Measurements from ENCODE around the gene NPIPB6. TPM values are rescaled to one million over a fixed set of nuclear protein-coding genes. Genes with fewer than 3 reads are reported as not detected.
"Not testable (repeated sequence)": the region's sequence is repeated elsewhere in the genome, so short reads cannot be mapped to it uniquely, and the experiment has no call there.

NPIPB6 gene
- total RNA-seq, 2 experiments from 2014 or later: 1.1 to 1.4 TPM

- H3K9me3 Mint-ChIP-seq; H3K27me3 Mint-ChIP-seq; H3K27ac Mint-ChIP-seq; DNase-seq; H3K4me1 Mint-ChIP-seq; H3K36me3 Mint-ChIP-seq (ENCODE audit: low read depth); POLR2A ChIA-PET; CTCF ChIA-PET; H3K4me3 Mint-ChIP-seq: not testable (repeated sequence)
Observed at GRCh38 chr16:28336940-28337710, 26.2 kb downstream of the NPIPB6 start.

GRCh38 chr16:28335678-28336077 lies 27.6 kb downstream of the NPIPB6 start:
- DNase-seq; H3K4me1 Mint-ChIP-seq; H3K4me3 Mint-ChIP-seq; CTCF ChIA-PET; H3K36me3 Mint-ChIP-seq (ENCODE audit: low read depth); H3K27me3 Mint-ChIP-seq; POLR2A ChIA-PET; H3K27ac Mint-ChIP-seq; H3K9me3 Mint-ChIP-seq: not testable (repeated sequence)

- CTCF ChIA-PET; H3K4me1 Mint-ChIP-seq; POLR2A ChIA-PET; H3K4me3 Mint-ChIP-seq; DNase-seq; H3K9me3 Mint-ChIP-seq; H3K27ac Mint-ChIP-seq; H3K27me3 Mint-ChIP-seq; H3K36me3 Mint-ChIP-seq (ENCODE audit: low read depth): not testable (repeated sequence)
Observed at GRCh38 chr16:28332632-28333031, 30.7 kb downstream of the NPIPB6 start.

DNA sequence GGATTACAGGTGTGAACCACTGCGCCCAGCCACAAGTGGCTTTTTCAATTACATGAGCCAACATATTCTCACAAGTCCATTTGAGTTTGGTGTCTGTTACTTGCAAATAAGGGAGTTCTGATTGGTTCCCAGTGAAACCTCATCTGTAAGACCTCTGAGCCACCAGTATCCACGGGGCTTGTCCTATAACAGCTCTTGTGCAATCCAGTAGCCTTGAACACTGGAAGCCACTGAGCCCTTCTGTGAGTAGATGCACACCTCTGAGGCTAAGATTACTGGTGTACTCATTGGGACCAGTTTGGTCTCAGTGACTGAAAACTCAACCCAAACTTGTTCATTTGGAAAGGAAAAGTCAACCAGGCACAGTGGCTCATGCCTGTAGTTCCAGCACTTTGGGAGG lies 32.3 kb downstream of the NPIPB6 start:
- H3K4me3 Mint-ChIP-seq; H3K36me3 Mint-ChIP-seq (ENCODE audit: low read depth); DNase-seq; CTCF ChIA-PET; POLR2A ChIA-PET; H3K27ac Mint-ChIP-seq; H3K4me1 Mint-ChIP-seq; H3K27me3 Mint-ChIP-seq; H3K9me3 Mint-ChIP-seq: not testable (repeated sequence)

GRCh38 chr16:28330232-28330631 lies 33.1 kb downstream of the NPIPB6 start:
- POLR2A ChIA-PET; H3K27me3 Mint-ChIP-seq; H3K9me3 Mint-ChIP-seq; H3K4me3 Mint-ChIP-seq; H3K4me1 Mint-ChIP-seq; H3K36me3 Mint-ChIP-seq (ENCODE audit: low read depth); H3K27ac Mint-ChIP-seq; CTCF ChIA-PET; DNase-seq: not testable (repeated sequence)

GRCh38 chr16:28326881-28327610 lies 36.3 kb downstream of the NPIPB6 start:
- Mint-ChIP-seq H3K4me1 (peaks cover 5% of the 10 kb centered on the region), H3K4me3 (no peak overlapping the region), H3K27me3 (no peaks in the 10 kb centered on the region), H3K9me3 (no peaks in the 10 kb centered on the region), H3K27ac (no peak overlapping the region), H3K36me3 (ENCODE audit: low read depth) (no peaks in the 10 kb centered on the region)
- ChIA-PET CTCF (interaction anchor here (0.6 to 1.8 kb wide), 5 partner anchors 10 to 231 kb away, joined by 3 to 9 read pairs (median 5); no protein-coding TSS in a partner anchor), POLR2A (no interaction called here)
- DNase-seq: peak; percentile 73

- no peaks in the 10 kb centered on the region for H3K9me3 Mint-ChIP-seq
- ChIA-PET CTCF (interaction anchor here (0.9 kb wide), 1 partner anchor 107 kb away, joined by 3 read pairs; no protein-coding TSS in a partner anchor), POLR2A (no interaction called here)
- H3K4me3 Mint-ChIP-seq: no peak overlapping the region
- H3K4me1 Mint-ChIP-seq: peaks cover 5% of the 10 kb centered on the region
- H3K36me3 Mint-ChIP-seq (ENCODE audit: low read depth): no peaks in the 10 kb centered on the region
- no peaks in the 10 kb centered on the region for H3K27me3 Mint-ChIP-seq
- DNase-seq: no peak
- no peak overlapping the region for H3K27ac Mint-ChIP-seq
Observed at GRCh38 chr16:28324887-28325279, 38.4 kb downstream of the NPIPB6 start.

DNA sequence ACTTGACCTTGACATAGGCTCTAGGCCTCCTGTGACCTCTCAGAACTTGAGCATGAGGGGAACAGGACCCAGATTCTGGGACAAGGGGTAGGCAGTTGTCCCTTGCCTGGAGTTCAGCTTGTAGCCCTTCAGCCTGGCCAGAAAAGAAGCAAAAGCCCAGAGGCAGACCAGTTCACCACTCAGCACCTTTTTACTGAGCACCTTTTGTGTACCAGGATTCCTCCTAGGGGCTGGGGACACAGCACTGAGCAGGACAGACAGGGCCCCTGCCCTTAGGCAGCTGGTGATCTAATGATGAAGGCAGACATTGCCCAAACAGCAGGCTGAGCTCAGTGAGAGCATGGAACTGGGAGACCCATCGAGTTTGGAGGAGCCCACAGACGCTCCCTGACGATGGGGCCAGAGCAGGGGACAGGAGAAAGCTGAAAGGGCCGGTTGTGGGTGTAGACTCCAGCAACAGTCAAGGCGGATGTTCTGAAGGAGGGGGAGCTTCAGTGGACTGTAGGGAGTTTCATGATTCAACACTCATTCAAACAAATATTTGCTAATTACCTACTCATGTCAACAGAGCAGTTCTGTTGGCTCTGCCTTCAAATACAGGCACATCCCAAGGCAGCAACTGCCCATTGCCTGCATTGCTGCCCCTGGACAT lies 38.9 kb downstream of the NPIPB6 start:
- POLR2A ChIA-PET: no interaction called here
- no peak for DNase-seq

DNA sequence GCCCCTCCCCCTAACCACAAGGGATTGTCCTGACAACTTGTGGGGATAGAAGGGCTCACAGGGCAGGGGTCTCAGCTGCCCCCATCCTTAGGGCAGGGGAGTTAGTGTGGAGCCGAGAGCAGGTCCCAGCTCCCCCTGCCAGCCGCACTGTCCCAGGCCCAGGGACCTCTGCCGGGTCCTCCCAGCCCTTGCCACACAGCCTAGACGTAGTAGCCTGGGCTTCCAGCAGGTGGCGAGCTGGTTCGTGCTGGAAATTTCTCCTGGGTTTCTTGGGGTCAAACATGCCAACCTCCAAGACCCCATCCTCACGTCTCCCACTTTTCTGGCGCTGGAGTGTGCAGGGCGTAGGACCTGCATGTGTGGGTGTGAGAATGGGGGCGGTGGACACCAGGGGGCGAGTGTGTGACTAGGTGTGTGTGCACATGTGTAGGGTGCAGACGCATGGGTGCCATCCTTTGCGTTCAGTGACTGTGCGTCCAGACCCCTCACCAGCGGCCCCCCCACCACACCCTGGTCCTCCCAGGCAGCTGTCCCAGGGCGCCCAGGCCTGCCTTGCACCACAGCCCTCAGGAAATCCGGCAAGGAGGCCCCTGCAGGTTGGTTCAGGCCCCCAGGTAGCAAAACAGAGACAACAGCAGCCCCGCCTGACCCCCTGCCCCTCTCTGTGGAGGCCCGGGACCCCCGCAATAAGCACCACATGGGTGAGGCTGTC lies 41.5 kb downstream of the NPIPB6 start:
- Mint-ChIP-seq H3K4me1 (peaks cover 11% of the 10 kb centered on the region), H3K4me3 (no peak overlapping the region), H3K36me3 (ENCODE audit: low read depth) (peaks cover 3% of the 10 kb centered on the region), H3K9me3 (no peaks in the 10 kb centered on the region), H3K27me3 (no peaks in the 10 kb centered on the region), H3K27ac (no peak overlapping the region)
- POLR2A ChIA-PET: no interaction called here
- CTCF ChIA-PET: interaction anchor here (0.6 to 1.7 kb wide), 6 partner anchors 9 to 580 kb away, joined by 3 to 15 read pairs (median 4); no protein-coding TSS in a partner anchor
- peak; percentile 46 for DNase-seq

More for the DNA sequence above, 38.9 kb downstream of the NPIPB6 start:
- CTCF ChIA-PET: no interaction called here
- Mint-ChIP-seq H3K4me1 (peaks cover 7% of the 10 kb centered on the region), H3K9me3 (no peaks in the 10 kb centered on the region), H3K36me3 (ENCODE audit: low read depth) (no peaks in the 10 kb centered on the region), H3K4me3 (no peak overlapping the region), H3K27ac (no peak overlapping the region), H3K27me3 (no peaks in the 10 kb centered on the region)

DNA sequence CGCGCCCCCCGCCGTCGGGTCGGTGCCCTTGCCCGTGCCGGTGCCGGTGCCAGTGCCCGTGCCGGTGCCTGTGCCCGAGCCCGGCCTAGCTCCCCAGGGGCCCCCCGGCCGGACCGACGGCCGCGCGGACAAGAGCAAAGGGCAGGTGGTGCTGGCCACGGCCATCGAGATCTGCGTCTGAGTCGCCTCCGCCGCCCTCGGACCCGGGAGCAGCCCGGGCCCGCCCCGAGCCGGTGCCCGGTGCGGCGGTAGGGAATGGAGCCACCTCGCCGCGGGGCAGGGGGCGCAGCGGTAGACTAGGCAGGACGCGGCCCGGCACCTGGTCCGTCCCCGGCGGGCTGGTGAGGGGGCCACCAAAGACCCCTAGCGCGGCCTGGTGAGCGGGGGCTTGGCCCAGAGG lies 42.6 kb downstream of the NPIPB6 start:
- ChIA-PET POLR2A (no interaction called here), CTCF (interaction anchor here (1.2 to 1.7 kb wide), 4 partner anchors 8 to 43 kb away, joined by 3 to 15 read pairs (median 4); no protein-coding TSS in a partner anchor)
- Mint-ChIP-seq H3K9me3 (no peaks in the 10 kb centered on the region), H3K27ac (no peak overlapping the region), H3K4me1 (peaks cover 12% of the 10 kb centered on the region), H3K4me3 (no peak overlapping the region), H3K36me3 (ENCODE audit: low read depth) (peaks cover 3% of the 10 kb centered on the region), H3K27me3 (no peaks in the 10 kb centered on the region)
- no peak for DNase-seq

- Mint-ChIP-seq H3K4me3 (no peak overlapping the region), H3K27me3 (no peaks in the 10 kb centered on the region), H3K9me3 (no peaks in the 10 kb centered on the region), H3K27ac (no peak overlapping the region), H3K36me3 (ENCODE audit: low read depth) (peaks cover 3% of the 10 kb centered on the region), H3K4me1 (peaks cover 13% of the 10 kb centered on the region)
- POLR2A ChIA-PET: no interaction called here
- no peak for DNase-seq
- CTCF ChIA-PET: interaction anchor here (1.2 to 1.6 kb wide), 3 partner anchors 36 to 42 kb away, joined by 3 to 4 read pairs (median 3); no protein-coding TSS in a partner anchor
Observed at GRCh38 chr16:28320023-28320561, 43.2 kb downstream of the NPIPB6 start.

GRCh38 chr16:28319476-28320022 lies 43.8 kb downstream of the NPIPB6 start:
- Mint-ChIP-seq H3K4me1 (peaks cover 14% of the 10 kb centered on the region), H3K36me3 (ENCODE audit: low read depth) (peaks cover 3% of the 10 kb centered on the region), H3K27ac (peak overlapping the region; percentile 5), H3K27me3 (no peaks in the 10 kb centered on the region), H3K9me3 (no peaks in the 10 kb centered on the region), H3K4me3 (no peak overlapping the region)
- DNase-seq: no peak
- ChIA-PET POLR2A (no interaction called here), CTCF (interaction anchor here (1.2 to 1.6 kb wide), 3 partner anchors 36 to 41 kb away, joined by 3 to 4 read pairs (median 3); no protein-coding TSS in a partner anchor)

Data from activated CD4-positive, alpha-beta T cell treated with anti-CD3 and anti-CD28 coated beads, Interleukin-2, amount 10 ng/mL, durations not matched to agents 7 days and 5 days (primary cell).